Activated gamma-delta T cell treated with Interleukin-2 at 50 U/mL for 16 hours (primary cell): ENCODE results near the gene WWOX.

Experiments
- DNase-seq: peaks from one replicate; pipeline ENCODE4 v3.0.0-alpha.2; 2020

Gene WWOX

DNA sequence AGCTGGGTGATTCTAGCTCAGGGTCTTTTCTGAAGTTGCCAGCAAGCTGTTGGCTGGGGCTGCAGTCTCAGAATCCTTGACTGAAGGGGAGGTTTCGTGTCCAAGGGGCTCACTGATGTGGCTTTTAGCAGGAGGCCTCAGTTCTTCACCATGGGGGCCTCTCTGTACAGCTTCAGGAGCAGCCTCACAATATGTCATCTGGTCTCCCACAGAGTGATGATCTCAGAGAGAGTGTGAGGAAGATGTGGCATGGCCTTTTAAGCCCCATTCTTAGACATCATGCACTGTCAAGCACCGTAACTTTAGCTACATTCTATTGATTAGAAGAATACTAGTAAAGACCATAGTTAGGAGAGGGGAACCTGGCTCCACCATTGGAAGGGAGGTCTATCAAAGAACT is 732.6 kb downstream of the WWOX start:
- no peak for DNase-seq

DNA sequence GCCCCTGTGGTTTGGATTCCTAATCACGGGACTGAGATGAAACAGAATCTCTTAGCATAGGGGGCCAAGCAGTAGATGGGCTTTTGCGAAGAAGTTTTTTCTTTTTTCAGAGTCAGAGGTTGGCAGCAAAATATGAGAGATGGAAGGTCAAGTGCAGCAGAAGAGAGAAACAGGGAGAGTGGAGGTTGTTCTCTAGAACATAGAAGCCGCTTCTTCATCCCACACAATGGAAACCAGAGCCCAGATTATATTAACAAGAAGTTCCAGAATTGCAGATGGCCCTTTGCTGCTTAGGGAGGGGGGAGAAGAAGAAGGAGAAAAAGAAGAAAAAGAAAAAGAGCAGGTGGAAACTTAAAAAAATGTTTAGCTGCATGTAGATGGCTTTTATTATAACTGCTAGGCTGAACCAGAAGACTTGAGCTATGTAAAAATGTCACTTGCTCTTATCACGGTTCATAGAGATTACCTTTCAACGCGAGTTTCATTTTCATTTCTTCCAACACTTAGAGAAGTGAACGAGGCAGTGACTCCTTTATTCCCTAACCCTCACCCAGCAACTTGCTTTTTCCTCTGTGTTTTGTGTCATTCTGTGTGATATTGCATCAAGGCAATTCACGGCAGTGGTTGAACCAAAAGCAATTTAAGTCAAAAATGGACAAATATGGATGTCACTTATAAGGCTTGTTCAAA is 737.5 kb downstream of the WWOX start:
- DNase-seq: no peak

DNA sequence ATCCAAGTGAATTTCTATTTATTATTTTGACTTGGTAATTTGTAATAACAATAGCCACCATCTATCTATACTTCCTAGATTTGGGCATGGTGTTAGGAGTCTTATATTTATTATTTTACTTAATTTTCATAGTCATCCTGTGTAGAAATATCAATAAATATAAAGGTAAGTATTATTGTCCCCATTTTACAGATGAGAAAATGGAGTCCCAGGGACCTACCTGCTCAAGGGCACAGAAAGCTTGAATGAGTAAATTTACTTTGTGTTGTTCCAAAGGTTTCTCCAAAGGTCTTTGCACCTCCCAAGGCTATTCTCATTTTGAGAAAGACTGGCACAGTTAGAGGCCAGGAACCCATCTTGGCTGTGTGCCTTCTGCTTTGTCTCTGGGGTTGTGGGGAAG is 738.3 kb downstream of the WWOX start:
- no peak for DNase-seq

DNA sequence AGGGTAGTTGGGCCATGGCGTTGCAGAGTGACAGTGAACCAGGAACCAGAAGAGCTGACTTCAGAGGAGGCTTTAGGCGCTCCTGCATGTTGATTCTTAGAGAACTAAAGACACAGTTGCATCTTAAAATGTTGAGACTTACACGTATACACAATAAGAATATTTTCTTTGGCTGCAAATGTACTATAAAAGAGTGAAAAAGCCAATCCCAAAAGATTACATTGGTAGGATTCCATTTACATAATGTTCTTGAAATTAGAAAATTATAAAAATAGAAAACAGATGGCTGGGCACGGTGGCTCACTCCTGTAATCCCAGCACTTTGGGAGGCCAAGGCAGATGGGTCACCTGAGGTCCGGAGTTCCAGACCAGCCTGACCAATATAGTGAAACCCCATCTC is 738.8 kb downstream of the WWOX start:
- DNase-seq: no peak

DNA sequence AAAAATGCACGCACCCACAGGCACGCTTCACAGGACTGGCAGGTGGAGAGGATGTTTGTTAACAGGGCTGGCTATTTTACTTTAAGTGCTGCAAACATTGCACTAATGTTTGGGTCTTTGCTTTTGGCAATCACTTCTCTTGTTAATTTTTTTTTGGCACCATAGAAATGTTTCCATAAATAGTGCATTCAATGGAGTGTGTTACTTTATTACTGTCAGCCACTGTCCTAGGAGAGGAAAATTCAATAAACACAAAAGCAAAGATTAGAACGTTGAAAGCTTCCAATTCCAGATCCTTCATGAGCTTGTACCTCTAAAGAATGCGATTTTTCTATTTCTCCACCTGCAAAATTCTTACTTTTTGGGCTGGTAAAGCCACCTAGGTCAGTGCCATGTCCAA is 743.5 kb downstream of the WWOX start:
- DNase-seq: no peak

DNA sequence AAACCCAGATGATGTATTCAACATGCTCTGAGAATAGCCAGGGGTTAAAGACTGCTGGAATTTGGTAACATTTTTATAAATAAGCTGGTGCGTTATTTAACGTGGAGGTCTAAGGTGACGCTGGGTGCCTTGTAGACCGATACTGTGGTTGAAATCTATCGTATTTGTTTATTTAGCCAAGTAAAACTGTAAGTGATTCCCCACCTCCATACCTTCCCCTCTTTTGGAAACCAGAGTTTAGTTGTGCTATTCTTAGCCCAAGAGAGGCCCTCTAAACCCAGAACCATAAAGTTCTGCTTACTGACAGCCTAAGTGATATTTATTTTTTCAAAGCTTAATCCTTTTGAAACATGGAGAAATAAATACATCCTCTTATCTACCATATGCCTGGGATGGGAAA is 744.5 kb downstream of the WWOX start:
- no peak for DNase-seq

DNA sequence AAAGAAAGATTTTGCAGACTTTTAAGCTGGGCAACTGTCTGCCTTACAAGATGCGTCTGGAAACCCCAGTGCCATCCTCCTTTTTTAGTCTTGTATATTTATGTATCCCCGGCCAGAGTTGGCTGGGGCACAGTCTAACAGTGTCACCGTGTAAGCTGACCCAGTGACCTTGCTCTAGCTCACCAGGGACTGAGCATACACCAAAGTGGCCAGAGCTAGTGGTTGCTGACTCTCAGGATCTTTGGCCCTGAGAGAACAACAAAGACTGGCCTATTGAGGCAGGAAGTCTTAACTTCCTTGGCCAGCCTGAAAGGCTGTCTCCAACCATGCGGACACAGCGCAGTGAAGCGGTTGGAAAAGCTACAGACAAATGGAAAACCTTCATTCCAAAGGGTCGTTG is 745.2 kb downstream of the WWOX start:
- DNase-seq: no peak

DNA sequence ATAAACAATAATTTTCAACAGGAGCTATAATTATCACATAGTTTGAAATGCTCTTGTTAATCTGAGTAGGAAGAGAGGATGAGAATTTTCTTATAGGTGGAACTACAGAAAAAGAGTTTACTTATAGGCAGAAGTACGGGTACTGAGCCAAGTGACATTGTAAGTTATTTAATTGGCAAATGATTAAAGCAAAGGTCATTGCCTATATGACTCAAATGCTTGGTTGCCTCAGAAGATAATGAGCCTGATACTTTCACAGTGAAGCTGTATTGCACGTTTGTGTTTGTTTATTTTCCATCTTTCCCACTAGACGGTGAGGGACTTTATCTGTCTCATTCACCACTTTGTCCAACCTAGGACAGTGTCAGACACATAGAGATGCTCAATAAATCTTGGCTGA is 751.8 kb downstream of the WWOX start:
- DNase-seq: no peak

DNA sequence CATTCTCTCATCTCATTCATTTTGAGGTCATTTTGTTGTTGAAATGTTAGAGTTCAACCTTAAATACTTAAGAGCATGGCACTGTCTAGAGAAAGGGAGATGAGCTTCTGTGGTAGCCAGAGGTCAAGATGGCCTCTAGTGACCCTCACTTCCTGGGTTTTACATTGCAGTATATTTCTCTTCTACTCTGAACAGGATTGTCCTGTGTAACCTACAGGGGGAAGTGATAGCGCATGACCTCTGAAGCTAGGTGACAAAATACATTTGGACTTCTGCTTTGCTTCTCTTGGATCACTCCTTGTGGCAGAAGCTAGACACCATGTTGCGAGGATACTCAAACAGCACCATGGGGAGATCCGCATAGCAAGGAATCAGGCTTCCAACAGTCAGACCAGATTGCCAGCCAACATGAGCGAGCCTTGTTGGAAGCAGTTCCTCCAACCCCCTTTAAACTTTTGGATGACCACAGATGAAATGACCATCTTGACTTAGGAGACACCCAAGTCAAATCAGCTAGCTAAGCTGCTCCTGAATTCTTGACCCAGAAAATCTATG is 752.7 kb downstream of the WWOX start:
- no peak for DNase-seq

DNA sequence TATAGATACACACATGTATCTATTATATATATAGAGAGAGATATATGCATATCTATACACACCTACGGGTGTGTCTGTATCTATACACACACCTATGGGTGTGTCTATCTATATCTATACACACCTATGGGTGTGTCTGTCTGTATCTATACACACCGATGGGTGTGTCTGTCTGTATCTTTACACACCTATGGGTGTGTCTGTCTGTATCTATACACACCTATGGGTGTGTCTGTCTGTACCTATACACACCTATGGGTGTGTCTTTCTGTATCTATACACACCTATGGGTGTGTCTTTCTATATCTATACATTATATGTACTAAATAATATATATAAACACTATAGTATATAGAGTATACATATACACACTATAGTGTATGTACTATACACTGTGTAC is 762.6 kb downstream of the WWOX start:
- DNase-seq: no peak

DNA sequence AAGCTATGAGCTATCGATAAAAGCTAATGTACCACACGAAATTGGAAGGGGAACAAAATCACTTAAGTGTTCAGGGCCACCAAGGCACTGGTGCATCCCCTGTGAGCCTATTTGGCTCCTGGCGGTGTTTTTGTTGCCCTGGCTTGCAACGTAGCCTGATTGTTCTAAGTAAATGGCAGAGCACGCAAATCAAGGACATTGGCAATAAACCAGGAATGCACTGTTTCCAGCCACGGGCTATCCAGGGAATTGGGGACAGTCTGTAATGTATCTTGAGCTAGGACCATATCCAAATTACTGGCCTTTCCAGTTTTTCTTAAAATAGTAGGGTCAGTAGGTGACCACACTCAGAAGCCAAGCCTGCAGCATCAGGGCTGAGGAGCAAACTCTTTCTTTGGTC is 767.1 kb downstream of the WWOX start:
- no peak for DNase-seq

DNA sequence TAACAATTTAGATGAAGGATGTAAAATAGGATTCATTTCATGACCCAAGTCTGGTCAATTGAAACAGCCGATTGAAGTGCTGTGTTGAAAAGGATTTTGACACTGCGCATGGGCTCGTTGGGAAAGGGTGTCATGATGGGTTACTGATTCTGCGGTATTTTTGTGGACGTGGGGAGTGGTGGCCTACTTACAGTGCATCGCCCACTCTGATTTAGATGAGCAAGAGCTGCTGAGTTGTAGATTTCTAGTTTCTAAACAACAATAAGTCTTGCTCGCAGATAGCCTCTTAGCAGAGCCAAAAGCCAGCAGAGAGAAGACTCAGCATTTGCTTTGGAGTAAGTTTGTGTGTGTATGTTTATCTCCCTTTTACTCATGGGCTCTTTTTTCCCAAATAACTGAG is 770.0 kb downstream of the WWOX start:
- DNase-seq: no peak

DNA sequence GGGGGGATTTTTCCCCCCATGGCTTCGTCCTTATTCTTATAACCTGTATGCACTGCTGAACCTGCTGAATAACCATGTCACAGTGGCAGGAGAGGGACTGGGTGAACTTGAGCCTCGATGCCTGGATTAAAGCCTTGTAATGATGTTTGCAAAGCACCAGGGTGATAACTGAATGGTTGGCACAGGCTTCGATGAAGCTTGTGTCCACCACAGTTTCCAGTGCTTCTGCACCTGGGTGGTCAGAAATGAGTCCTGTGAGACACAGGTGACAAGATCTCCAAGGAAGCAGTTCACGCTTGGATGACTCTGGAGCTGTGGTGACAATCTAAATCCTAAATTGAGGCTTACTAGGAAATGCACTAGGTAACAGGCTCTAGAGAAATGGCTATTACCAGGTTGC is 771.8 kb downstream of the WWOX start:
- no peak for DNase-seq

DNA sequence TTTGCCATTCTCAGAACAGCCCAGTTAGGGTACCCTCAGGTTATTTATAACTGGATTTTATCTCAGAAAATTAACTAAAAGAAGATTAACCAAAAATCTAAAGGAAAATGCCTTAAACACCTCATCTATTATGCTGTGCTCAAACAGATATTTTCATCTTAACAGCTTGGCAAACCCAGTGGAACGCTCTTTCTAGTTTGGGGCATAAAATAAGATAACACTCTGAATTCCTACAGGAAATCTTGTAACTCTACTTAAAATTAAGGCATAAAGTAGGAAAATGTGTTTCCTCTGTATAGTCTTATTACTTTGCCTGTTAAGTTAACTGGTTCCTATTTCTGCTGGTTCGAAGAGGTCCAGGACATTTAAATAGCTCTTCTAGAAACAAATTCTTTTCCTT is 777.2 kb downstream of the WWOX start:
- no peak for DNase-seq

DNA sequence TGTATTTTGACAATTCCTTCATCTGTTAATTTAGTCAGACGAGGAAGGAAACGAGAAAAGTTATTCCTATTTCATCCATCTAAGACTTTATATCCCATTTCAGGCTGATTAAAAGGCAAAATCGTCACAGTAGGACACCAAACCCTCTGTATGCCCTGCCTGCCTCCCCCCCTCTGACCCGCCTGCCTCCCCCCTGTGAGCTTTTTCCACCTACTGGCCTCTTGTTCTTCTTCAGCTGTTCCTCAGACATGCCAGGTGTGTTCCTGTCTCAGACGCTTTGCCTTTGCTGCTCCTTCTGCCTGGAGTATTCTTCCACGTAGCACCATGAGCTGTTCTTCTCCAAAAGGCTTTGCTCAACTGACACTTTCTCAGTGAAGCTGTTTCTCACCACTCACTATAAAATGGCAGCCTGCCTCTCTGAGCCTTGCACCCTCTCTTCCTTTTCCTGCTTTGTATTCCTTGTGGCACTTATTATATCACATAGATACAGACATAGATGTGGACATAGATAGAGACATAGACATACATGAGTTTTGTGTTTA is 777.7 kb downstream of the WWOX start:
- DNase-seq: no peak

DNA sequence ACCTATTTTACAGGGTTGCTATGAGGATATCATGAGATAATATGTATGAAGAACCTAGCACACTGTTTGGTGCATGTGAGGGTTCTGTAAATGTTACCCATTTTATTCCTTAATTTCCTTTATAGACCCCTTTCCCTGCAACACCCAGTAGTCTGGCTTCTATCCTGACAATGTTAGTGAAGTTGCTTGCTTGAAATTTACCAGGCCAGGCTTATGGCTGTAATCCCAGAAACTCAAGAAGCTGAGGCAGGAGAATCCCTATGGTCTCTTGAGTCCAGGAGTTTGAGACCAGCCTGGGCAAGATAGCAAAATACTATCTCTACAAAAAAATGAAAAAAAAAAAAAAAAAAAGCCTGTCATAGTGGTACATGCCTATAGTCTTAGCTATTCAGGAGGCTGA is 779.1 kb downstream of the WWOX start:
- no peak for DNase-seq

DNA sequence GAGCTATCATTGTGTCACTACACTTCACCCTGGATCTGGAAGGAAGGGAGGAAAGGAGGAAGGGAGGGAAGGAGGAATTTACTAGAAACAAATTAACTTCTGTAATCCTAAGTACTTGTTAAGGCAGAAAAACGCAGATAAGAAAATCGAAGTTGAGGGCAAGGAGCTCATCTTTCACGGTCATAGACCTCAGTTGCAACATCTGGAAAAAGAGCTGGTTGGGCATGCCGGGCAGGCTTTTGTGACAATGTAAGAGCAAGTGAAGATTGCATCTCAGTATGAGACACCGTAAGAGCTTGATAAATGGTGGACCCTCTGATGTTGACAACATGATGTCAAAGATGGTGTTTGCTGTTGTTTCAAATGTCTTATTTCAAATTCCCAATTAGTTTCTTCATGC is 779.6 kb downstream of the WWOX start:
- no peak for DNase-seq

DNA sequence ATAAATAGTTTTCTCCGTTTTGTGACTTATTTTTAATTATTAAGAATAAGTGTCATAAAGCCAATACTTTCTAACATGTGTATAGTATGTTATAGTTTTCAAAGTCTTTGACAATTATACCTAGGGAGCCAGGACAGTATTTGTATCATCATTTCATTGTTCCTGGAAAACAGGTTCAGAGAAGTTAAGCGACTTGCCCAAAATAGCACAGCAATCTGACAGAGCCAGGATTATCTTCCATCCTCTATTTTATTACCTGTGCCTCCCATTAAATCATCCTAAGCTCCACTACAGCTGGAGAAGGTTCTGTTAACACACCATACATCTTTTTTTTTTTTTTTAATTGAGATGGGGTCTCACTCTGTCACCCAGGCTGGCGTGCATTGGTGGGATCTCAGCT is 782.7 kb downstream of the WWOX start:
- no peak for DNase-seq

DNA sequence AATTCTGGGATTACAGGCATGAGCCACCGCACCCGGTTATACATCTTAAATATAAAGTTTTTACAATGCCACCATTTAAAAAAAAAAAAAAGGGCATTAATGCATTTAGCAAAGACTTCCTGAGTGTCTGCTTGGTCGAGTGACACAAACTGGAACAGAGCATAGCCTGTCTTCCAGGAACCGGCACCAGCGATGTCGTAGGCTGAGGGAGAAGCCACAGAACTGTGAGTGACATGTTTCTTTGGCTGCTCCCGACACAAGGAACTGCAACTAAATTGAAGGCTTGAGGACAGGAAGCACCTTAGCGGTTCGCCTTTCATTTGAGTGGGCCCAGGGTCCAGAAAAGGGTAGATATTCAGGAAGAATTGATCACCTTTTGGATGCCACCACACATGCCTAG is 783.3 kb downstream of the WWOX start:
- DNase-seq: no peak

DNA sequence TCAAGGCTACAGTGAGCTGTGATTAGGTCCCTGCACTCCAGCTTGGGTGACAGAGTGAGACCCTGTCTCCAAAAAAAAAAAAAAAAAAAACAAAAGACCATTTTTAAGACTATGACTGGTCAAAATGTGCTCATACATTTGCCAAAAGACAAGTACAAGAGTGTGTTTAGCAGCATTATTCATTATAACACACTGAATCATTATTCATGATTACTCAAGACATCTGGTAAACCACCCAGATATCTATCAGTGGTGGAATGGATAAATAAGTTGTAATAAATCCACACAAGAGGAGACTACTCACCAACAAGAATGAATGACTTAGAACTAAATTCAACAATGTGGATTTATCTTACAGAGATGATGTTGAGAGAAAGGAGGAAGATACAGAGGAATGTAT is 784.8 kb downstream of the WWOX start:
- DNase-seq: no peak

DNA sequence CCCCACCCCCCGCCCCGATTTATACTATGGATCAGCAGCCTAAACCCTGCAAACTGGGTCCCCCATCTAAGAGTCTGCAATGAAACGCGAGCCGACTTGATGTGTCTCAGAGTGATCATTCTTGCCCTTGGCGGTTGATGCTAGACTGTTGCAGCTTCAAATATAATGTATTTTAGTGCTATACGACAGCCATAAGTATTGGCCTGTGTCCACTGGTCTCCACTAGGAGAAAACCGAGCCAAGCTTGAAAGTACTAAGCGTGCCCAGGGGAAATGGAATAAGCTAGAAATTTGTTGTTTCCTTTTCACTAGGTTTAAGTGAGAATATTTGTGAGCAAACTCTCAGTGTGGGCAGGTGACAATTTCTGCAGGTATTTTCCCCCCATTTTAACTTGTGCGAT is 789.9 kb downstream of the WWOX start:
- DNase-seq: no peak

DNA sequence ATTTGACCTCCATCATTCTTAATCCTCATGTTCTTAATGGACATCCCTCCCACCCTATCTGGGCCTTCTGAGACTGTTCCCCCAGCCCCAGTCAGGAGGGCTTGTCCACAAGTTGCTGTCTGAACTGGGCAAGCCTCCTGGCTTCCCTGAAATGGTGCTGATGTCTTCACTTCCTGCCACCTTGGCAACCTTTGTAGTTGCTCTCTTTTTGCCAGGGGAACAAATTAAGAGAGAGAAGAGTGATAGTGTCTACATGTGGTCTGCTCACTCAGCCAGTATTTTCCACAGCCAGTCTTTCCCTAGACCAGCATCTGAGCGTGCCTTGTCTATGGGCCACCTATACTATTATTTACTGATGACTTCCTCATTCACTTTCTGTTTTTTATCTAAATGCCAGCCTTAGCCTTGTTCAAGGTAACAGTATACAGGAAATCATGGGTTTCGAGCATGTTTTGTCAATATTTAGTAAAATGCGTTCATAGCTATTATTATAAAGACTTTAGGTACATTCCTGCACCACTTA is 791.0 kb downstream of the WWOX start:
- DNase-seq: no peak

DNA sequence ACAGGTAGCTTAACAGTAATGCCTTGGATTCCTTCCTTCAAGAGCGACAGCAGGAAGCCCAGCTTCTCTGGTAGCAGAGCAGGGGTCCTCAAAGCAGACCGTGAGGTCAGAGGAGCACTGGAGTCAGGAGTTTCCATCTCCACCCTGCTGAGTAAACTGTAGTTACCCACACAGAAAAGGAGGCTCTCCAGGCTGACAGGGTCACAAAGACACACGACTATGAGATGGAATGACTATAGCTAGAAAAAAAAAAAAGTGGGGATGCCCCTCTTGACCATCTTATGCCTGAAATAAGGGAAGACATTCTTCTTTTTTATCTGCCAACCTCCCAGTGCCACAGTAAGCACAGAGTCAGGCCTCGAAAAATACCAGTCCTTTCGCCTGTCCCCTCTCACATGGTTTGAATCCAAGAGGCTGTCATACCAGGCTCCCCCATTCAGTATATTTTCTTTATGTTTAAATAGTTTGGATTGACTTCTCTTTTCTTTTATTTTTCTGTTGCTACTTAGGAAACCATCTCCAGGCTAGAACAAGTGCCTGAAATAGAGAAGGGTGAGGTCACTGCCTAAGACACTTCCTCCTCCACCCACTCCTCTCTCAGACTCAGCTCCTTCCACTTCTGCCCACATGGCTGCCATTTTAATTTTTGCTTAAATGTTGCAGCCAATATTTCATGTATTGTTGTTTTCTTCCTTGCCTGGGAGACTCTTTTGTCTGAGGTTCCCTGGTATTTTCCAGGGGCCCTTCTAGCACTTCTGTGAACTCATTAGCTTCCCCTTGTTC is 793.7 kb downstream of the WWOX start:
- DNase-seq: no peak

DNA sequence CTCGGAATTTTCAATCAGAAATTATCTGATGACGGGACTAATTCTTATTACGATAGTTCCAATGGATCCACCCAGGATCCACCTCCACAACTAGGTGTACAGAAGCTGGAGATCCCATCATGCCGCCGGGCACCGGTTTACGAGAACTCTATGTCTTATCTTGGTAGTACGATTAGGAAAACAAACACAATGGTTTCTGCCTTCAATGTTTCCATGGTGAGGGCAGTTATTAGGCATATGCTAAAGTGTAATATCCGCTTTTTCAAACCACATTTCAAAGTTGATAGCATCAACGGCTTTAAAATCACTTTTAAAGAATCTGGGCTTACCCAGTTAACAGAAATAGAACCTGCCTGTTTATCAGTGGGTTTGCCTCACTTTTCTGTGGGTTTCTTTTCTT is 795.4 kb downstream of the WWOX start:
- no peak for DNase-seq
